ENCODE results near the gene CHCHD6.
A peak's percentile ranks its signal among the peaks of the same experiment; 100 is the strongest.

Gene CHCHD6

DNA sequence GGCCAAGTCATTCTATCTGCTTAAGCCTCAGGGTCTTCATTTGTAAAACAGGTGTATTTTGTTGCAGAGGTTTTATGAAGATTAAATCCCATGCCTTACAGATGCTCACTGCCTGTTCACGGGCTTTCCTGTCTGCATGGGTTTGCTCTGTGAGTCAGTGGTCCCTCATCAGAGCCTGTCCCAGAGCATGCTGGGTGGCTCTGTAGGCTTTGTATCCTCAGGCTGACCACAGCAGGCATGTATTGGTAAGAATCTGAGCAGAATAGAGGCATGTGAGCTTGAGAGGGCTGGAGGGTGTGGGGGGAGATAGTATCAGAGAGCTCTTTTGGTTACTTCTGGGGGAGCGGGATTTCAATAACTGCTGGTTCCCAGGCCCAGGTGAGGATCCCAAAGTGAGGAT lies 233.5 kb downstream of the CHCHD6 start:
- no peak for DNase-seq (ENCODE audit: low spot score)
- no peak for FAIRE-seq

DNA sequence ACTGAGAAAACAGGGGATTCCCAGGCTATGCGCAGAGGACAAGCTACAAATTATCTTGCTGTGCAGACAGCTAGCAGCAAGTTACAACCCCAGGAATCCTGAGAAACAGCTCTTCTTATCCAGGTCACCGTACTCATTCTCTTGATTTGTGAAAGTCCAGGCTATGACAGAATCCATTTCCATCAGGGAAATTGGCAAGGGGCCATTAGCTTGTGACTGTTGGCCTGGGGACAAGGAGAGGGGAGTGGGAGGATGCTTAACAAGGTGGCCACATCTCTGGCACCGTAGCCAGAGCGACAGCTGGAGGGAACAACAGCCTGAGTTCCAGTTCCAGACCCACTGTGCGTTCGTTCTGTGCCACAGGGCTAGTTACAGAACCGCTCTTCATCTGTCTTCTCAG lies 233.9 kb downstream of the CHCHD6 start:
- FAIRE-seq (no peak), DNase-seq (ENCODE audit: low spot score) (no peak)

DNA sequence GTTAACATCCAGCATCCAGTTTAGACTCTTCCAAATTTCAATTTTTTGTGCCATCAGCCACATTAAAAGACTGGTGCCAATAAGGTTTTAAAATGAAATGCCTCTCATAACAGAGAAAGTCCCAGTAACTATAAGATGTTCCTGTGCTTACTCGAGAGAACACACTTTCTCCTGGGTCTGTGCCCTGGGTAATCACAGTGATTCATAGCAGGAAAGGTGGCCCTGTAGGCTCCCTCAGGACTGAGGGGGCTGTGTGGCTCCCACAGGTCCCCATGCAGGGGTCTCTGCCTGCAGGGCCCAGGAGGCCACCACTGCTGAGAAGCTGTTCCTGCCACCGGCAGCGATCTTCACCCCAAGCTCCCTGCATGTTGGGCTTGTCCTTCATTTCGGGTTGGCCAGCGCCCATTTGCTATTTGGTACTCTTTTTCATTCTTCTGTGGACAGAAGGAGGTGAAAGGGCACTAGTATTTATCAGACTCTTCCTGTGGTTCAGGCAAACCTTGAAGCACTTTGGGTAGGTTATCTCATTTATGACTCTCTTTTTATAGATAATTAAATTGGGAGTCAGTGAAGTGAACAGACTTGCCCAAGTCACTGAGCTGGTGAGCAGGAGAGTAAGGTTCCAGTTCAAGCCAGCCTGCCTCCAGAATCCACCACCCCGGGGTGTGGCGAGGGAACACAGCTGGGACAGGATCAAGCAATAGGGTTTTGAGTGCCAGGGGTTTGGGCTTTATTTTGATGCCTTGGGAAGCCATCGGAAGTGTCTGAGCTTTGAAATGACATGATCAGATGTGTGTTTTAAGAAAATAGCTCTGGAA lies 234.7 kb downstream of the CHCHD6 start:
- no peak for FAIRE-seq
- no peak for DNase-seq (ENCODE audit: low spot score)

DNA sequence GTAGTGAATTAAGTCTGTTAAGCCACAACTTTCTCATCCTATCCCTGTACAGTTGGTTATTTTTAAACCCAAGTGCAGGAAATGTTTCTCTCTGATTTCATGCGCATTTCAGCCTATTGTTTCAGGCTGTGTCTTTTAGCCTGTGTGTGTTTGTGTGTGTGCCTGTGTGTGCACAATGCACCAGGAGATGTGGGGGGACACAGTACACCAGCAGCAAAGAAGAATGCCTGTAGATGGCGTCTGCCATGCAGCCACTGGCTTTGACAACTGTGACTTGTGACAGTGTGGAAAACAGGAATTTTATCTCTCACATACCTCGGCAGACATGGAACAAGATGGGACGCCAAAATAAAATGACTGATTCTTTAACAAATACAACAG lies 235.3 kb downstream of the CHCHD6 start:
- DNase-seq (ENCODE audit: low spot score) (no peak), FAIRE-seq (no peak)

- DNase-seq (ENCODE audit: low spot score) (no peak), FAIRE-seq (no peak)
These were observed 235.7 kb downstream of the CHCHD6 start for GRCh38 chr3:126939733-126940132.

DNA sequence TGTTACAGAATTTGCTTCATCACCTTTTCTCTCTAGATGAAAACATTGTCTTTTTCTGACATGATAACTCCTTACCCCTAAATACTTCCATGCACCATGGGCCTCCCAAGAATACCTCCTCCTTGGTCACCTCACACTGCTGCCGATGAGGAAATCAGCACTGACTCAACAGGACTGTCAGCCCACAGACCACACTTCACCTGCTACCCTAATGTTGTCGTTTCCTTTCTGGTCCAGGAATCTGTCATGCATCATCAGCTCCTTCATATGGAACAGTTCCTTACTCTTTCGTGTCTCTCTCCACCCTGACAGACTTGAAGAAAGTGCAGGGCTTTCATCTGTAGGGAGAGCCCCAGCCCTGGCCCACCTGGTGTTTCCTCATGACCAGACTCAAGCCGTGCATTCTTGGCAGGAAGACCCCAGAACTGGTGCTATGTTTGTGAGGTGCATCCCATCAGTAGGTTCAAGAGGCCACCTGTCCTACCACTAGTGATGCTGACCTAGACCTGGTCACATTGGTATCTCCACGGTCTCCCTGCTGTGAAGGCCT lies 237.8 kb downstream of the CHCHD6 start:
- DNase-seq (ENCODE audit: low spot score) (peak; percentile 54), FAIRE-seq (peak; percentile 72)

- DNase-seq (ENCODE audit: low spot score) (no peak), FAIRE-seq (no peak)
These were observed 240.3 kb downstream of the CHCHD6 start for GRCh38 chr3:126944089-126944965.

DNA sequence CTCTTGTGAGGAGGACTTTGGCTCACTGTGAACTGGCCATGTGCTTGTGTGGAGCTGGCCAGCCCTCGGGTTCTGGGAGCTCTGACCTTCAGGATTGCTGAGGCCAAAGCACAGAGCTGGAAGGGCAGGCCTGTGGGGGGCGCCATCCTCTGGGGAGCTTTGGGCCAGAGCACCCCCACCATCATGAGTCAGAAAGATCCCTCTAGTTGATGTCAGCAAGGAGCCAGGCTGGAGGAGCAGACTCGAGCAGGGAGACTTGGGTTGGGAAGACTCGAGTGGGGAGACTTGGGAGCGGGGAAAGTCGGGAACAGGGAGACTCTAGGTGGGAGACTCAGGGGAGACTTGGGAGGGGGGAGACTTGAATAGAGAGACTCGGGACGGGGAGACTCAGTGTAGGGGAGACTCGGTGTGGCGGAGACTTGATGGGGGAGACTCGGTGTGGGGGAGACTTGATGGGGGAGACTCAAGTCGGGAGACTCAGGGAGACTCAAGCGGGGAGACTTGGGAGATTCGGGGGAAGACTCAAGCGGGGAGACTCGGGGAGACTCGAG lies 241.2 kb downstream of the CHCHD6 start:
- no peak for FAIRE-seq
- no peak for DNase-seq (ENCODE audit: low spot score)

GRCh38 chr3:126945891-126946290 lies 241.9 kb downstream of the CHCHD6 start:
- no peak for FAIRE-seq
- no peak for DNase-seq (ENCODE audit: low spot score)

DNA sequence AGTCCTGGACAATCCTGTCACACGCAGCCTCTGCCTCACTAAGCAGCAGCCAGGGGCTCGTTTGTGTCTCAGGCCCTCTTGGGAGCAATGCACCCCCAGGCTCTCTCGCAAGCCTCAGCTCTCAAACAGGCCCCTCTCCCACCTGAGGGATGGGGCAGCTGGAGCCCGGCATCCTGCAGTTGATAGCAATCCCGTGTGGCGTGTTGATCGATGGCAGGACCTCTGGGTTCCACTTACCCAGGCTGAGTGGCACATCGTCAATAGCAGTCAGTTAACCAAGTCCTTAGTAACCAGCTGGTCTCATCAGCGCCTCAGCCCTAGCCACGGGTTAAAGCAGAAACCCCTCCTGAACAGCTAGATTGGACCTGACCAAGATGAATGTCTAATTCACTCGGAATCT lies 242.4 kb downstream of the CHCHD6 start:
- DNase-seq (ENCODE audit: low spot score) (no peak), FAIRE-seq (no peak)

DNA sequence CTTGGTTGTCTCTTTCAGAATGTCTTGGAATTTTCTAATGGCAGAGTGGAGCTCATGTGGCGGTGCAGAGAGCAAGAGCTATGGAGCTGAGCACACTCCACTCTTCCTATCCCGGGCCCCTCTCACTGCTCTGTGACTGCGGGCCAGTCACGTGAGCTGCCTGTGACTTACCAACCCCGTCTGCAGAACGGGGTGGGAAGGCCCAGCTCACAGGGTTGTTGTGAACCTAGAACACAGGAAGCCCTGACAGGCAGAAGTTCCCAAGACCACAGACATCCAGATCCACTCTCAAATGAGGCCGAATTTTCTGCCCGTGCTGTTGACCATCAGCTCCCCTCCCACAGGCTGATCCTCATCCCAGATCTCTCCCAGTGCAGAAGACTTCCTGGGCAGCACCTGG lies 243.4 kb downstream of the CHCHD6 start:
- DNase-seq (ENCODE audit: low spot score) (no peak), FAIRE-seq (no peak)

DNA sequence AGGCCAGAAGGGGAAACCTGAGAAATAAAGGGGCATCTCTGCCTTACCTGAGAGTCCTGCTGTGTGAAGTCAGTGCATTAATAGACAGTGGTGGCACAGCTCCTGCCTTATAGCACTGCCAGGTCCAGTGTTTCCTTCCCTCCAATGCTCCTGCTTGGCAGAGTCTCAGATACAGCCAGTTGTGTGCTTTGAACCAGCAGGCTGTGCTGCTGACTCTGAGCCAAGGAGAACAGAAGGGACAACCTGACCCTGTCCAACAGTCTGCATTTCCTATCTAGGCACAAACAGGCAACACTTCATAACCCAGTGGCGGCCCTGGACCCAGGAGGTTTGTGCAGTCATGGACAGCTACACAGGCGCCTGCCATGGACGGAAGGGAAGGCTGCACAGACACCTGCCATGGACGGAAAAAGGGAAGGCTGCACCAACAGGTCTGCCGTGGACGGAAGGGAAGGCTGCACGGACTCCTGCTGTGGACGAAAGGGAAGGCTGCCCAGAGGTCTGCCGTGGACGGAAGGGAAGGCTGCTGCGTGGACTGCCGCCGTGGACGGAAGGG lies 245.0 kb downstream of the CHCHD6 start:
- DNase-seq (ENCODE audit: low spot score) (no peak), FAIRE-seq (no peak)

- FAIRE-seq (no peak), DNase-seq (ENCODE audit: low spot score) (no peak)
These were observed 247.5 kb downstream of the CHCHD6 start for GRCh38 chr3:126951561-126951960.

GRCh38 chr3:126952261-126952982 lies 248.4 kb downstream of the CHCHD6 start:
- FAIRE-seq = no peak
- DNase-seq (ENCODE audit: low spot score) = no peak

DNA sequence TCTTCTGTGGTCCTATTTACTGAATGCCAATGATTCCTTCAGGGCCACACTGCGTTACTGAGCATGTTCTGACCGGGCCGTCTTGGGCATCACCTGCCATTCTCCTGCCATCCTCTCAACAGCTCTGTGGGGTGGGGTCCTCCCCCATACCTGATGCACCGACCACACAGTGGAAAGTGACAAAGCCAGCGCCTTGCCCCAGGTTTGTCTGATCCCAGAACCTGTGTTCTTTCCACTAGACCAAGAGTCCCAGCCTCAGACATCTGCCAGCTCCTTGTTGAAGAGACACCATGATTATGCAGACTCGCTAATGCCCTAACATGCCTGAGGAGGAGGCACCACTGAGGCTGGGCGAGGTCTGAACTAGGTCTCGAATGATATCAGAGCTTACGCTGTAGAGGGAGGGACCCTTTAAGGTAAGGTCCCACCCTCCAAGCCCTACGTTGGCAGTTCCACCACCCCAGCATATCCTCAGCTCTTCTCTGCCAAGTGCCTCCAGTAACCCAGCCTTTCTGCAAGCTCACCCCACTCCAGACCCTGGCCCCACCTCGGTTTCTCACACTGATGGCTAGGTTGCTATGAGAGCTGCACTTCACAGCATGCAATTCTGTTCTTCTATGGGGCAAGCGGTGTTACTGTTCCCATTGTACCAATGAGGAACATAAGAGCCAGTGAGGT lies 249.1 kb downstream of the CHCHD6 start:
- no peak for FAIRE-seq

GRCh38 chr3:126954141-126954842 lies 250.3 kb downstream of the CHCHD6 start:
- DNase-seq (ENCODE audit: low spot score) (peak; percentile 67), FAIRE-seq (peak; percentile 22)

More for the DNA sequence above, 249.1 kb downstream of the CHCHD6 start:
- no peak for DNase-seq (ENCODE audit: low spot score)

DNA sequence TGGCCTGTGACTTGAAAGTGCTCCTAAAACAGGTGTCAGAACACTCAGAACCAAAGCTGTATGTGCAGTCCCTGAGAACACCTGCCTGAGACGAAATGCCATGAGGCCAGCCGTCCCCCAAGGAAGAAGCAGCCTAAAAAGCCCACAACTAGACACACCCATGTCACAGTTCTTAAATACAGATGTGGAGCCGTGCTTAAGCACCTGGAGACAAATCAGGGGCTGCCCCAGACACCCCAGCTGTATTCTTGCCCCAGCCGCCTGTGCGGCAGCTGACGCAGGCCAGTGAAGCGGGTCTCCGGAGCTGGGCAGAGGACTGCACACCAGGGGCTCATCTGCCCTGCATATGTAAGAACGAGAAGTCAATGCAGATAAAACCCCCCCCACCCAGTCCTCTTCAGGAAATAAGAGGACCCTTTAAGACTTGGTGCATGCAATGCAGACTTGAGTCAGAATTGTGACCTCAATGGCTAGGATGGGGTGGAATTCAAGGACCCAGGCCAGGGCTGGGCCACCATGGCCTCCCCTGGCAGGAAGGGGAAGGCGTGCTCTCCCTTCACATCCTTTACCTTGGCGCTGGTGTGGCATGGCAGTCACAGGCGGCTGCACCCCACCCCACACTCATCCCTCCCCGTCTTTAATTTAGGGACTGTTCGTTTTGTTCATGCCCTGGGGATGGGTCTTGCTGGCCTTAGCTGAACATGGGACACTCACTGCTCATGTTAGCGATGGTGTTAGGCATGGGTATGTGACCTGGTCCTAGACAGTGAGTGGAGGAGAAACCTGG lies 251.2 kb downstream of the CHCHD6 start:
- no peak for FAIRE-seq
- no peak for DNase-seq (ENCODE audit: low spot score)

GRCh38 chr3:126956361-126956760 lies 252.3 kb downstream of the CHCHD6 start:
- DNase-seq (ENCODE audit: low spot score) (no peak), FAIRE-seq (no peak)
